DOHH2 (cell line): Measurements from ENCODE around the gene CAMP.
"Not testable (repeated sequence)": the region's sequence is repeated elsewhere in the genome, so short reads cannot be mapped to it uniquely, and the experiment has no call there.

Source experiments
- CTCF ChIP-seq: fragments of 200-600 bp; sonication (generic); IDR thresholded peaks from one replicate; pipeline ENCODE4 v1.5.1; 2014; ENCODE audit warnings: antibody characterized with exemption, mild to moderate bottlenecking, low read depth, low read length; ENCODE audit not compliant: poor library complexity, severe bottlenecking
- EZH2phosphoT487 ChIP-seq: fragments of 200-600 bp; sonication (generic); IDR thresholded peaks from 2 replicates; pipeline ENCODE4 v1.6.1; 2017; ENCODE audit warnings: borderline replicate concordance, mild to moderate bottlenecking, antibody characterized with exemption, low read length, moderate library complexity, mixed read lengths

DNA sequence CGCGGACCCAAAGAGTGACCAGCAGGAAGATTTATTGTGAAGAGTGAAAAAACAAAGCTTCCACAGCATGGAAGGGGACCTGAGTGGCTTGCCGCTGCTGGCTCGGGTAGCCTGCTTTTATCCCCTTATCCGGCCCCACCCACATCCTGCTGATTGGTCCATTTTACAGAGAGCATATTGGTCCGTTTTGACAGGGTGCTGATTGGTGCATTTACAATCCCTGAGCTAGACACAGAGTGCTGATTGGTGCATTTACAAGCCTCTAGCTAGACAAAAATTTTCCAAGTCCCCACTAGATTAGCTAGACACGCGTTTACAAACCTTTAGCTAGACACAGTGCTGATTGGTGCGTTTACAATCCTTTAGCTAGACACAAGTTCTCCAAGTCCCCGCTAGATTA is 47.9 kb downstream of the CAMP start:
- not testable (repeated sequence) for TF ChIP-seq CTCF, EZH2phosphoT487
